A549 (cell line): ENCODE measurements around the gene NOX3. TPM values are rescaled to one million over a fixed set of nuclear protein-coding genes. Genes with fewer than 3 reads are reported as not detected.

ENCODE experiments used
- ATAC-seq, 2 experiments: fragments of 200-7000 bp in 1 of 2; fragments of >200 bp in 1 of 2; cut with Nextera tagmentation in 1 of 2; cut with Tn5 transposase in 1 of 2; 3 replicates each; pipeline versions ENCODE4 v1.8.0 to v1.9.1; 2018 to 2020; ENCODE audit warnings: mild to moderate bottlenecking in 1 of 2, moderate library complexity in 1 of 2
- CTCF ChIA-PET: fragments of 300-600 bp; sonication (Branson Sonifier 250); formaldehyde crosslinking; extraction: SDS; loops from one replicate; lab custom pipeline; 2021; ENCODE audit warnings: antibody characterized with exemption, inconsistent platforms; lab: Yijun Ruan, JAX
- POLR2A ChIA-PET: fragments of 350-600 bp; formaldehyde crosslinking; extraction: SDS; loops from one replicate; lab custom pipeline; 2021; ENCODE audit warnings: antibody characterized with exemption, inconsistent platforms; lab: Yijun Ruan, JAX
- DNase-seq, 2 experiments: peaks; one replicate each; pipeline versions ENCODE4 v3.0.0 to v3.0.0-alpha.2; 2011 to 2016; ENCODE audit warnings: low read depth in 1 of 2, low spot score in 1 of 2
- FAIRE-seq: peaks from 2 replicates; lab custom pipeline; 2011; peaks lifted over from hg19 to GRCh38; lab: Jason Lieb, UNC
- H3K27ac ChIP-seq, 2 experiments: fragments of >200 bp; sonication (Bioruptor Twin); formaldehyde crosslinking; 3 replicates each; pipeline ENCODE4 v1.5.1; 2016 to 2017
- H3K4me1 ChIP-seq: fragments of >200 bp; sonication (Bioruptor Twin); formaldehyde crosslinking; 3 replicates; pipeline ENCODE4 v1.6.1; 2016
- H3K4me2 ChIP-seq: fragments of >200 bp; sonication (Bioruptor Twin); formaldehyde crosslinking; 3 replicates; pipeline ENCODE4 v1.6.1; 2016
- H3K4me3 ChIP-seq: fragments of >200 bp; sonication (Bioruptor Twin); formaldehyde crosslinking; 3 replicates; pipeline ENCODE4 v1.5.1; 2016
- H3K9me3 ChIP-seq: fragments of >200 bp; sonication (Bioruptor Twin); formaldehyde crosslinking; 3 replicates; pipeline ENCODE4 v1.6.1; 2016
- BCL3 ChIP-seq: fragments of >200 bp; sonication (Bioruptor Twin); formaldehyde crosslinking; IDR thresholded peaks from 3 replicates; pipeline ENCODE4 v1.6.1; 2016
- CBX8 ChIP-seq: fragments of 200-600 bp; sonication (generic); IDR thresholded peaks from 2 replicates; pipeline ENCODE4 v1.6.1; 2016
- CHD4 ChIP-seq: fragments of 200-600 bp; sonication (generic); IDR thresholded peaks from 2 replicates; pipeline ENCODE4 v1.6.1; 2016; ENCODE audit warnings: antibody characterized with exemption, mild to moderate bottlenecking, borderline replicate concordance
- CTCF ChIP-seq: fragments of >200 bp; sonication (Bioruptor Twin); formaldehyde crosslinking; IDR thresholded peaks from 3 replicates; pipeline ENCODE4 v1.5.1; 2016
- ELK1 ChIP-seq: fragments of 150-350 bp; IDR thresholded peaks from 2 replicates; pipeline ENCODE4 v1.6.1; 2014; ENCODE audit warnings: low read depth, mild to moderate bottlenecking, low read length
- FOSB ChIP-seq: fragments of 250-450 bp; sonication (Bioruptor Pico); IDR thresholded peaks from 2 replicates; pipeline ENCODE4 v1.5.0; 2020; ENCODE audit warnings: mild to moderate bottlenecking, moderate library complexity
- FOSL2 ChIP-seq, 2 experiments: fragments of 450-650 bp in 1 of 2; fragments of >200 bp in 1 of 2; sonication (Bioruptor Twin) in 1 of 2; formaldehyde crosslinking; IDR thresholded peaks; 2 replicates each; pipeline versions ENCODE4 v1.5.0 to v1.6.1; 2016 to 2020; ENCODE audit warnings: mild to moderate bottlenecking in 1 of 2, moderate library complexity in 1 of 2
- JUN ChIP-seq, 2 experiments: fragments of >200 bp; sonication (Bioruptor Twin); formaldehyde crosslinking; IDR thresholded peaks; 2 replicates in 1 of 2; 3 replicates in 1 of 2; pipeline ENCODE4 v1.6.1; 2016 to 2017
- KDM1A ChIP-seq: fragments of 200-600 bp; sonication (generic); IDR thresholded peaks from 2 replicates; pipeline ENCODE4 v1.6.1; 2016; ENCODE audit warnings: low read depth, mild to moderate bottlenecking
- NFE2L2 ChIP-seq: fragments of 150-350 bp; conservative IDR thresholded peaks from 2 replicates; pipeline ENCODE4 v1.6.1; 2014; ENCODE audit warnings: low read length
- NR3C1 ChIP-seq: fragments of >200 bp; sonication (Bioruptor Twin); formaldehyde crosslinking; IDR thresholded peaks from 3 replicates; pipeline ENCODE4 v1.6.1; 2017
- PHF8 ChIP-seq: fragments of 200-600 bp; sonication (generic); IDR thresholded peaks from 2 replicates; pipeline ENCODE4 v1.6.1; 2016; ENCODE audit warnings: low read depth, mild to moderate bottlenecking, antibody characterized with exemption, moderate library complexity, borderline replicate concordance
- POLR2AphosphoS2 ChIP-seq: conservative IDR thresholded peaks from 2 replicates; pipeline ENCODE4 v1.6.1; 2012; ENCODE audit warnings: low read length, improper control_type of control experiment, inconsistent platforms
- RARB ChIP-seq: fragments of 250-450 bp; sonication (Bioruptor Pico); IDR thresholded peaks from 2 replicates; pipeline ENCODE4 v1.8.0; 2021; ENCODE audit warnings: mild to moderate bottlenecking, moderate library complexity
- RCOR1 ChIP-seq: fragments of 150-350 bp; IDR thresholded peaks from 2 replicates; pipeline ENCODE4 v1.6.1; 2014; ENCODE audit warnings: antibody characterized with exemption, low read length, low read depth
- REST ChIP-seq: fragments of 200-600 bp; sonication (generic); IDR thresholded peaks from 2 replicates; pipeline ENCODE4 v1.6.1; 2016; ENCODE audit warnings: antibody characterized with exemption, mild to moderate bottlenecking, moderate library complexity
- ZNF302 ChIP-seq: fragments of 250-450 bp; sonication (Bioruptor Pico); IDR thresholded peaks from 2 replicates; pipeline ENCODE4 v1.9.0; 2021; ENCODE audit warnings: inconsistent platforms, mild to moderate bottlenecking, moderate library complexity
- WGBS: methylation state at CpG from one replicate; pipeline ENCODE4 v1.1.6; 2017; ENCODE audit errors: missing lambda C conversion rate; 5-methylcytosine and 5-hydroxymethylcytosine counted together
- polyA plus RNA-seq, 4 experiments: library from polyadenylated mRNA; depleted of rRNA in 3 of 4; stranded (reverse); fragments of >200 nt; fragmentation: RNase III in 1 of 4; extraction: RNeasy Plus Mini Kit Qiagen cat#74134 plus additional on column Dnase treatment in 1 of 4; gene quantifications; 2 replicates in 3 of 4; 3 replicates in 1 of 4; pipeline ENCODE4 v1.2.3, GENCODE V29; 2011 to 2017
- TF ChIP-seq, protein P1 (sequence below): IDR thresholded peaks from 2 replicates; pipeline ENCODE4 v1.6.1; 2012; ENCODE audit warnings: low read depth, borderline replicate concordance

NOX3 gene
- polyA plus RNA-seq, 2 of the 4 experiments (the other 2 are of a cell fraction): not detected

GRCh38 chr6:155347800-155348199, 107.8 kb downstream of the NOX3 start:
- H3K9me3 ChIP-seq: peaks cover 9% of the 10 kb centered on the region; the same call in 1 of the 3 replicates
- ChIA-PET POLR2A (no interaction called here), CTCF (interaction anchor here (1.5 kb wide), 1 partner anchor 18 kb away, joined by 3 read pairs; no protein-coding TSS in a partner anchor)
- FAIRE-seq: no peak
- no peak overlapping the region for H3K4me3 ChIP-seq
- DNase-seq: no peak
- ATAC-seq: no peak
- H3K4me2 ChIP-seq: no peak overlapping the region
- H3K27ac ChIP-seq: no peak overlapping the region
- H3K4me1 ChIP-seq: no peaks in the 10 kb centered on the region
- TF ChIP-seq REST (no peak), POLR2AphosphoS2 (no peak), FOSL2 (IDR thresholded peaks at IDR 0.05) (no peak), FOSL2 (CRISPR knock-in tag; IDR thresholded peaks at IDR 0.05) (no peak), BCL3 (no peak), FOSB (CRISPR knock-in tag) (no peak), NR3C1 (no peak), NFE2L2 (no peak), RARB (CRISPR knock-in tag) (no peak), JUN (IDR thresholded peaks at IDR 0.05) (no peak)
- WGBS: 11% methylated on average over 1 of the region's 1 CpG

DNA sequence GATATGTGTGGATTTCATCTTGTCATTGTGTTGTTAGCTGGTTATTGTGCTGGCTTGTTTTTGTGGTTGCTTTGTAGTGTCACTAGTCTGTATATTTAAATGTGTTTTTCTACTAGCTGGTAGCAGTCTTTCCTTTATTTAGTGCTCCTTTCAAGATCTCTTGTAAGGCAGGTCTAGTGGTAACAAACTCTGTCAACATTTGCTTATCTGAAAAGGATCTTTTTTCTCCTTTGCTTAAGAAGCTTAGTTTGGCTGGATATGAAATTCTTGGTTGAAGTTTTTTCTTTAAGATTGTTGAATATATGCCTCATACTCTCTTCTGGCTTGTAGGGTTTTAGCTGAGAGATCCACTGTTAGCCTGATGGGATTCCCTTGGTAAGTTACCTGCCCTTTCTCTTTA, 108.7 kb downstream of the NOX3 start:
- CTCF ChIA-PET: interaction anchor here (1.5 kb wide), 1 partner anchor 17 kb away, joined by 3 read pairs; no protein-coding TSS in a partner anchor
- ATAC-seq (no peak), DNase-seq (no peak), FAIRE-seq (no peak)
- Histone ChIP-seq H3K4me2 (no peak overlapping the region), H3K4me1 (no peaks in the 10 kb centered on the region), H3K9me3 (peaks cover 9% of the 10 kb centered on the region; the same call in 1 of the 3 replicates), H3K27ac (no peak overlapping the region), H3K4me3 (no peak overlapping the region)
- TF ChIP-seq, protein P1, sequence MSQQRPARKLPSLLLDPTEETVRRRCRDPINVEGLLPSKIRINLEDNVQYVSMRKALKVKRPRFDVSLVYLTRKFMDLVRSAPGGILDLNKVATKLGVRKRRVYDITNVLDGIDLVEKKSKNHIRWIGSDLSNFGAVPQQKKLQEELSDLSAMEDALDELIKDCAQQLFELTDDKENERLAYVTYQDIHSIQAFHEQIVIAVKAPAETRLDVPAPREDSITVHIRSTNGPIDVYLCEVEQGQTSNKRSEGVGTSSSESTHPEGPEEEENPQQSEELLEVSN: no peak
- TF ChIP-seq ELK1: no peak
- no peak for TF ChIP-seq RARB (CRISPR knock-in tag)
- TF ChIP-seq POLR2AphosphoS2: no peak
- no peak for TF ChIP-seq CBX8
- TF ChIP-seq NFE2L2: no peak
- TF ChIP-seq BCL3: no peak
- TF ChIP-seq ZNF302 (CRISPR knock-in tag): no peak
- no peak for TF ChIP-seq CTCF
- no peak for TF ChIP-seq CHD4
- no peak for TF ChIP-seq RCOR1
- no peak for TF ChIP-seq KDM1A
- TF ChIP-seq PHF8: no peak
- POLR2A ChIA-PET: no interaction called here
